GM21390 (cell line): Measurements from ENCODE around the gene OR4D2.

Source experiments
- ATAC-seq: cut with Tn5 transposase; IDR thresholded peaks from one replicate; pipeline ENCODE4 v1.9.1; 2021; ENCODE audit not compliant: unreplicated experiment

The OR4D2 gene

GRCh38 chr17:58172369-58173071, 5.7 kb downstream of the OR4D2 start:
- ATAC-seq: no peak

GRCh38 chr17:58174871-58175270, 8.1 kb downstream of the OR4D2 start:
- no peak for ATAC-seq

GRCh38 chr17:58176200-58176599, 9.4 kb downstream of the OR4D2 start:
- no peak for ATAC-seq

- no peak for ATAC-seq
These were observed 15.0 kb downstream of the OR4D2 start for GRCh38 chr17:58181796-58182195.

- ATAC-seq: no peak
These were observed 16.7 kb downstream of the OR4D2 start for GRCh38 chr17:58183514-58183913.

- ATAC-seq: no peak
These were observed 17.7 kb downstream of the OR4D2 start for GRCh38 chr17:58184308-58184985.

- no peak for ATAC-seq
These were observed 18.4 kb downstream of the OR4D2 start for GRCh38 chr17:58184986-58185761.

- no peak for ATAC-seq
These were observed 19.8 kb downstream of the OR4D2 start for GRCh38 chr17:58186591-58186990.

- no peak for ATAC-seq
These were observed 20.3 kb downstream of the OR4D2 start for GRCh38 chr17:58187063-58187462.

GRCh38 chr17:58187675-58188074, 20.9 kb downstream of the OR4D2 start:
- no peak for ATAC-seq

GRCh38 chr17:58189436-58190146, 22.8 kb downstream of the OR4D2 start:
- ATAC-seq: no peak

- ATAC-seq: no peak
These were observed 24.6 kb downstream of the OR4D2 start for GRCh38 chr17:58191241-58191896.

- ATAC-seq: no peak
These were observed 25.8 kb downstream of the OR4D2 start, which contains the start of gene EPX for GRCh38 chr17:58192612-58193011. TSS of gene EPX (plus strand) at chr17:58192726. CDS start at chr17:58192847, 121 bp downstream.

GRCh38 chr17:58193641-58194255, 27.0 kb downstream of the OR4D2 start:
- no peak for ATAC-seq

- no peak for ATAC-seq
These were observed 28.8 kb downstream of the OR4D2 start for GRCh38 chr17:58195518-58196123.

- ATAC-seq: no peak
These were observed 29.8 kb downstream of the OR4D2 start for GRCh38 chr17:58196610-58197009.

GRCh38 chr17:58200024-58200633, 33.3 kb downstream of the OR4D2 start:
- ATAC-seq: no peak

GRCh38 chr17:58202859-58203258, 36.1 kb downstream of the OR4D2 start:
- no peak for ATAC-seq

GRCh38 chr17:58204796-58205195, 38.0 kb downstream of the OR4D2 start:
- no peak for ATAC-seq
